Nephron (organoid): ENCODE measurements around the gene GAB3.

ENCODE experiments used
- H3K27ac Mint-ChIP-seq, 3 experiments: 2 replicates each; pipeline ENCODE4 v1.8.0; 2020; ENCODE audit warnings: mixed read lengths in 3 of 3, mild to moderate bottlenecking in 2 of 3, moderate library complexity in 1 of 3
- H3K27me3 Mint-ChIP-seq: 2 replicates; pipeline ENCODE4 v1.8.0; 2021; ENCODE audit warnings: low read depth, mild to moderate bottlenecking, moderate library complexity, mixed read lengths
- H3K36me3 Mint-ChIP-seq: 2 replicates; pipeline ENCODE4 v1.8.0; 2020; ENCODE audit warnings: low read depth, mixed read lengths
- H3K4me1 Mint-ChIP-seq: 2 replicates; pipeline ENCODE4 v1.8.0; 2020; ENCODE audit warnings: mixed read lengths
- H3K4me3 Mint-ChIP-seq, 3 experiments: 2 replicates each; pipeline ENCODE4 v1.8.0; 2020; ENCODE audit warnings: mild to moderate bottlenecking in 3 of 3, mixed read lengths in 3 of 3, moderate library complexity in 2 of 3
- H3K9me3 Mint-ChIP-seq: 2 replicates; pipeline ENCODE4 v1.8.0; 2020; ENCODE audit warnings: mixed read lengths
- CTCF ChIP-seq, 3 experiments: fragments of 200-600 bp; sonication (generic); IDR thresholded peaks; one replicate each; pipeline ENCODE4 v1.5.0; 2021; ENCODE audit warnings: antibody characterized with exemption in 3 of 3; ENCODE audit not compliant: unreplicated experiment in 3 of 3

GAB3 gene

GRCh38 chrX:154724993-154725756 lies 25.7 kb downstream of the GAB3 start:
- TF ChIP-seq CTCF (IDR thresholded peaks at IDR 0.05; ENCODE audit: unreplicated experiment in 3 of 3): no peak
- peaks cover 4% of the 10 kb centered on the region for H3K4me1 Mint-ChIP-seq
- no peaks in the 10 kb centered on the region for H3K36me3 Mint-ChIP-seq
- peaks cover 20% of the 10 kb centered on the region for H3K9me3 Mint-ChIP-seq
- H3K27ac Mint-ChIP-seq: no peak overlapping the region
- H3K27me3 Mint-ChIP-seq: no peaks in the 10 kb centered on the region
- no peak overlapping the region for H3K4me3 Mint-ChIP-seq

- Mint-ChIP-seq H3K27me3 (no peaks in the 10 kb centered on the region), H3K9me3 (peaks cover 22% of the 10 kb centered on the region), H3K4me3 (no peak overlapping the region), H3K27ac (no peak overlapping the region), H3K4me1 (peaks cover 8% of the 10 kb centered on the region), H3K36me3 (no peaks in the 10 kb centered on the region)
- no peak for TF ChIP-seq CTCF (IDR thresholded peaks at IDR 0.05; ENCODE audit: unreplicated experiment in 3 of 3)
Measured at GRCh38 chrX:154721155-154721554, 29.7 kb downstream of the GAB3 start.

- Mint-ChIP-seq H3K27ac (no peak overlapping the region), H3K4me3 (no peak overlapping the region), H3K36me3 (no peaks in the 10 kb centered on the region), H3K9me3 (peaks cover 17% of the 10 kb centered on the region), H3K27me3 (no peaks in the 10 kb centered on the region), H3K4me1 (peaks cover 8% of the 10 kb centered on the region)
- TF ChIP-seq CTCF (IDR thresholded peaks at IDR 0.05; ENCODE audit: unreplicated experiment in 3 of 3): no peak
Measured at GRCh38 chrX:154720067-154720466, 30.8 kb downstream of the GAB3 start.

GRCh38 chrX:154719132-154719675 lies 31.7 kb downstream of the GAB3 start:
- H3K27me3 Mint-ChIP-seq: no peaks in the 10 kb centered on the region

GRCh38 chrX:154718616-154719015 lies 32.3 kb downstream of the GAB3 start:
- peaks cover 8% of the 10 kb centered on the region for H3K4me1 Mint-ChIP-seq
- H3K27me3 Mint-ChIP-seq: no peaks in the 10 kb centered on the region
- H3K9me3 Mint-ChIP-seq: peaks cover 17% of the 10 kb centered on the region
- H3K36me3 Mint-ChIP-seq: no peaks in the 10 kb centered on the region
- TF ChIP-seq CTCF (IDR thresholded peaks at IDR 0.05; ENCODE audit: unreplicated experiment in 3 of 3): no peak
- no peak overlapping the region for H3K4me3 Mint-ChIP-seq
- H3K27ac Mint-ChIP-seq: no peak overlapping the region

More at GRCh38 chrX:154719132-154719675, 31.7 kb downstream of the GAB3 start:
- Mint-ChIP-seq H3K4me3 (no peak overlapping the region), H3K27ac (no peak overlapping the region), H3K36me3 (no peaks in the 10 kb centered on the region), H3K4me1 (peaks cover 8% of the 10 kb centered on the region), H3K9me3 (peaks cover 17% of the 10 kb centered on the region)
- TF ChIP-seq CTCF (IDR thresholded peaks at IDR 0.05; ENCODE audit: unreplicated experiment in 3 of 3): no peak

GRCh38 chrX:154717824-154718223 lies 33.1 kb downstream of the GAB3 start:
- no peak overlapping the region for H3K4me3 Mint-ChIP-seq
- H3K9me3 Mint-ChIP-seq: peaks cover 13% of the 10 kb centered on the region
- H3K4me1 Mint-ChIP-seq: peaks cover 8% of the 10 kb centered on the region
- peak overlapping the region in 2 of 3 experiments; percentile 28 to 50 for H3K27ac Mint-ChIP-seq
- no peaks in the 10 kb centered on the region for H3K27me3 Mint-ChIP-seq
- TF ChIP-seq CTCF (IDR thresholded peaks at IDR 0.05; ENCODE audit: unreplicated experiment in 3 of 3): no peak
- H3K36me3 Mint-ChIP-seq: no peaks in the 10 kb centered on the region
